Smooth muscle cell (in vitro differentiated cells): Measurements from ENCODE around the gene DRC3. TPM values are rescaled to one million over a fixed set of nuclear protein-coding genes. Genes with fewer than 3 reads are reported as not detected.

Experiments
- DNase-seq: peaks from one replicate; lab custom pipeline; 2025; ENCODE audit not compliant: unreplicated experiment; lab: John Stamatoyannopoulos, UW
- H2AFZ ChIP-seq: fragments of 200-600 bp; sonication (generic); 2 replicates; pipeline ENCODE4 v1.6.0; 2016; ENCODE audit warnings: antibody characterized with exemption, low read depth, mild to moderate bottlenecking
- H3F3A ChIP-seq: fragments of 200-600 bp; sonication (generic); 2 replicates; pipeline ENCODE4 v1.6.0; 2017; ENCODE audit warnings: antibody characterized with exemption, low read depth
- H3K27ac ChIP-seq: fragments of 200-600 bp; sonication (generic); 2 replicates; pipeline ENCODE4 v1.5.1; 2016; ENCODE audit warnings: low read depth, mild to moderate bottlenecking
- H3K27me3 ChIP-seq: fragments of 200-600 bp; sonication (generic); 2 replicates; pipeline ENCODE4 v1.6.1; 2016; ENCODE audit warnings: low read depth, mild to moderate bottlenecking
- H3K36me3 ChIP-seq: fragments of 200-600 bp; sonication (generic); 2 replicates; pipeline ENCODE4 v1.5.1; 2016; ENCODE audit warnings: low read depth
- H3K4me1 ChIP-seq: fragments of 200-600 bp; sonication (generic); 2 replicates; pipeline ENCODE4 v1.5.1; 2016; ENCODE audit warnings: low read depth
- H3K4me2 ChIP-seq: fragments of 200-600 bp; sonication (generic); 2 replicates; pipeline ENCODE4 v1.6.0; 2016; ENCODE audit warnings: mild to moderate bottlenecking
- H3K4me3 ChIP-seq: fragments of 200-600 bp; sonication (generic); 2 replicates; pipeline ENCODE4 v1.5.1; 2016; ENCODE audit warnings: mild to moderate bottlenecking
- H3K79me2 ChIP-seq: fragments of 200-600 bp; sonication (generic); 2 replicates; pipeline ENCODE4 v1.6.0; 2016; ENCODE audit warnings: low read depth, mild to moderate bottlenecking
- H3K9ac ChIP-seq: fragments of 200-600 bp; sonication (generic); 2 replicates; pipeline ENCODE4 v1.6.0; 2016; ENCODE audit warnings: low read depth
- H3K9me3 ChIP-seq: fragments of 200-600 bp; sonication (generic); replicated peaks from 2 replicates; pipeline ENCODE4 v1.5.1; 2016; ENCODE audit warnings: low read depth
- H4K20me1 ChIP-seq: fragments of 200-600 bp; sonication (generic); 2 replicates; pipeline ENCODE4 v1.6.0; 2016; ENCODE audit warnings: low read depth
- CTCF ChIP-seq: fragments of 200-600 bp; sonication (generic); IDR thresholded peaks from 2 replicates; pipeline ENCODE4 v1.5.1; 2017; ENCODE audit warnings: borderline replicate concordance, mild to moderate bottlenecking, antibody characterized with exemption; ENCODE audit not compliant: insufficient read depth, poor library complexity, severe bottlenecking
- WGBS: methylation state at CpG from one replicate; pipeline ENCODE4 v1.1.7; 2016; ENCODE audit warnings: low lambda C conversion rate; 5-methylcytosine and 5-hydroxymethylcytosine counted together
- polyA plus RNA-seq: library from polyadenylated mRNA; unstranded; fragments of >200 nt; fragmentation: Nextera tagmentation; extraction: Ambion mirVana; gene quantifications from 2 replicates; pipeline ENCODE4 v1.2.1, GENCODE V29; 2016
- total RNA-seq: library from RNA; depleted of rRNA; stranded (reverse); fragments of >200 nt; gene quantifications from 2 replicates; pipeline ENCODE4 v1.2.3, GENCODE V29; 2014

Gene DRC3
- total and polyA plus RNA-seq, 2 experiments from 2014 or later, result 0.72 to 0.83 TPM

DNA sequence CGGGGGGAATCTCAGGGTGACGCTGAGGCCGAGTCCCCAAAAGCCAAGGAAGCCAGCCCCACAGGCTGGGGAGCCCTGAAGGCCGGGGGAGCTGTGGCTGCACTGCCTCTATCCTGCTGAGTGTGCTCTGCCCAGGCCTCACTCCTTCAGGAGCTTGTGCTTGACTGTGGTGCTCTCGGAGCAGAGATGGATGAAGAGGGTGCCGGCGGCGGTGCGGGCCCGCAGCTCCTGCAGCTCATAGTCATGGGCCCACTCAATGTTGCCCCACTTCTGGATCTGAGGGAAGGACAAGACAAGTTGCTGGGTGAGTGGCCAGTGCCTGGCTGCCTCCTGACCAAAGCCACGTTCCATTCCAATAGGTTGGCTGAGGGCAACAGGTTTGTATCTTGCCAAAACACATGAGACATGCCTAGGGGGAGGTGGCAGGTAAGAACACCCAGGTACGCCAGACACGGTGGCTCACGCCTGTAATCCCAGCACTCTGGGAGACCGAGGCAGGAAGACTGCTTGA is 45.8 kb downstream of the DRC3 start:
- H3K4me3 ChIP-seq, result no peak overlapping the region
- H3K4me2 ChIP-seq, result no peak overlapping the region
- DNase-seq, result no peak
- no peak overlapping the region for H3K9ac ChIP-seq
- TF ChIP-seq CTCF, result no peak
- H3K27me3 ChIP-seq, result no peaks in the 10 kb centered on the region
- no peaks in the 10 kb centered on the region for H3K79me2 ChIP-seq
- H3K36me3 ChIP-seq, result no peaks in the 10 kb centered on the region
- no peaks in the 10 kb centered on the region for H4K20me1 ChIP-seq
- no peaks in the 10 kb centered on the region for H3K9me3 ChIP-seq
- no peak overlapping the region for H2AFZ ChIP-seq
- no peak overlapping the region for H3K27ac ChIP-seq
- H3K4me1 ChIP-seq, result no peaks in the 10 kb centered on the region
- H3F3A ChIP-seq, result no peaks in the 10 kb centered on the region
- 97% methylated on average over 15 of the region's 15 CpGs for WGBS

DNA sequence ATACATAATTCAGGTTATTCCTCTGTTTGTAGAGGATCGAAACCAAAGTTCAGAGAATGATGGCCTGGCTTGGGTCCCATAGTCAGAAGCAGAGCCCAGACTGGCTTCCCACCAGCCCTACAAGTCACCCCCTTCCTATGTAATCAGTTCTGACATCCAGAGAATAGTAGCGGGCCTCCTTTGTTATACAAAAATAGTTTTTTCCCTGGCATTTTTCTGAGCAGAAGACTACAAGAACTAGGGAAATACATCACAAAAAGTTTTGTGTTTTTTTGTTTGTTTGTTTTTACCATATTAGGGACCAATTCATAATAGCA is 47.1 kb downstream of the DRC3 start:
- H3F3A ChIP-seq, result no peaks in the 10 kb centered on the region
- WGBS, result 96% methylated on average over 2 of the region's 2 CpGs
- H3K4me3 ChIP-seq, result no peak overlapping the region
- H3K36me3 ChIP-seq, result no peaks in the 10 kb centered on the region
- H3K79me2 ChIP-seq, result no peaks in the 10 kb centered on the region
- TF ChIP-seq CTCF, result no peak
- DNase-seq, result no peak
- no peak overlapping the region for H3K4me2 ChIP-seq
- no peak overlapping the region for H2AFZ ChIP-seq
- no peak overlapping the region for H3K27ac ChIP-seq
- no peaks in the 10 kb centered on the region for H4K20me1 ChIP-seq
- no peaks in the 10 kb centered on the region for H3K4me1 ChIP-seq
- no peak overlapping the region for H3K9ac ChIP-seq
- H3K27me3 ChIP-seq, result no peaks in the 10 kb centered on the region
- no peaks in the 10 kb centered on the region for H3K9me3 ChIP-seq

DNA sequence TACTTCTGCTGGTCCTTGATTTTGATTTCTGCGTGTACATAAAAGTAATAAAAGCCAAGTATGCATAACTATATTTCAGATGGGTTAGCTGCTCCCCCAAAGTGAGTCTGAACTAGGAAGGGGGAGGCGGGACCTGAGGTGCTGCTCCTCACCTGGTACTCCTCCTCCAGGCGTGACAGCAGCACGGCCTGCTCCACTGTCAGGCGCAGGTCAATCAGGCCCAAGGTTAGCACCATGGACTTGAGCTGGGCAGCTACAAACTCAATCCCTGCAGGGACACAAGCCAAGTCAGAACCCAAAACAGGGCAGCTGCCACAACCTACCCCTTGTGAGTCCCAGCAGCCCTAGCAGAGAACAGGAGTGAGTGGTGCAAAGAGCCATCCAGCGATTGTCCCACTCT is 48.3 kb downstream of the DRC3 start:
- 98% methylated on average over 6 of the region's 6 CpGs for WGBS
- no peak overlapping the region for H2AFZ ChIP-seq
- H3K27ac ChIP-seq, result no peak overlapping the region
- H3F3A ChIP-seq, result no peaks in the 10 kb centered on the region
- H3K4me2 ChIP-seq, result no peak overlapping the region
- no peak for DNase-seq
- no peaks in the 10 kb centered on the region for H3K9me3 ChIP-seq
- H3K4me3 ChIP-seq, result no peak overlapping the region
- H3K27me3 ChIP-seq, result no peaks in the 10 kb centered on the region
- no peaks in the 10 kb centered on the region for H3K36me3 ChIP-seq
- no peak for TF ChIP-seq CTCF
- no peak overlapping the region for H3K9ac ChIP-seq
- no peaks in the 10 kb centered on the region for H3K4me1 ChIP-seq
- no peaks in the 10 kb centered on the region for H3K79me2 ChIP-seq
- H4K20me1 ChIP-seq, result peaks cover 6% of the 10 kb centered on the region

GRCh38 chr17:18021372-18021771 is 48.7 kb downstream of the DRC3 start:
- no peak for DNase-seq
- no peaks in the 10 kb centered on the region for H3K79me2 ChIP-seq
- WGBS, result 97% methylated on average over 5 of the region's 5 CpGs
- H3K4me1 ChIP-seq, result no peaks in the 10 kb centered on the region
- peaks cover 10% of the 10 kb centered on the region for H4K20me1 ChIP-seq
- TF ChIP-seq CTCF, result no peak
- no peak overlapping the region for H3K9ac ChIP-seq
- H3K27ac ChIP-seq, result no peak overlapping the region
- H3K27me3 ChIP-seq, result no peaks in the 10 kb centered on the region
- no peaks in the 10 kb centered on the region for H3K9me3 ChIP-seq
- H3K4me2 ChIP-seq, result no peak overlapping the region
- H3F3A ChIP-seq, result no peaks in the 10 kb centered on the region
- no peak overlapping the region for H2AFZ ChIP-seq
- no peaks in the 10 kb centered on the region for H3K36me3 ChIP-seq
- no peak overlapping the region for H3K4me3 ChIP-seq
